SK-N-SH (cell line): ENCODE results near the gene CCDC171.

Source experiments
- CTCF ChIP-seq: fragments of 200-600 bp; sonication (generic); IDR thresholded peaks from 2 replicates; pipeline ENCODE4 v1.6.1; 2017; ENCODE audit warnings: antibody characterized with exemption, mild to moderate bottlenecking, moderate library complexity
- EP300 ChIP-seq, 2 experiments: IDR thresholded peaks; 2 replicates each; pipeline versions ENCODE4 v1.4.0 to v1.6.1; 2012; ENCODE audit warnings: borderline replicate concordance in 1 of 2, low read depth in 1 of 2, low read length in 1 of 2
- POLR2AphosphoS5 ChIP-seq: IDR thresholded peaks from 2 replicates; pipeline ENCODE4 v1.6.1; 2012; ENCODE audit warnings: low read depth, low read length

GRCh38 chr9:15722888-15723287, 170.0 kb downstream of the CCDC171 start:
- TF ChIP-seq EP300 (IDR thresholded peaks at IDR 0.05; ENCODE audit: borderline replicate concordance in 1 of 2, low read depth in 1 of 2, low read length in 1 of 2) (no peak), POLR2AphosphoS5 (no peak), CTCF (no peak)
